Erythroblast (primary cell): ENCODE measurements around the gene SIRPB1.

ENCODE experiments used
- DNase-seq, 2 experiments: peaks; one replicate each; lab custom pipeline; 2025; lab: John Stamatoyannopoulos, UW
- GATA1 ChIP-seq: IDR thresholded peaks from 2 replicates; pipeline ENCODE4 v1.6.1; 2011; ENCODE audit warnings: low read depth, mild to moderate bottlenecking, control low read depth, low read length, moderate library complexity
- POLR2A ChIP-seq: IDR thresholded peaks from 2 replicates; pipeline ENCODE4 v1.6.1; 2011; ENCODE audit warnings: mild to moderate bottlenecking, low read length

The SIRPB1 gene

DNA sequence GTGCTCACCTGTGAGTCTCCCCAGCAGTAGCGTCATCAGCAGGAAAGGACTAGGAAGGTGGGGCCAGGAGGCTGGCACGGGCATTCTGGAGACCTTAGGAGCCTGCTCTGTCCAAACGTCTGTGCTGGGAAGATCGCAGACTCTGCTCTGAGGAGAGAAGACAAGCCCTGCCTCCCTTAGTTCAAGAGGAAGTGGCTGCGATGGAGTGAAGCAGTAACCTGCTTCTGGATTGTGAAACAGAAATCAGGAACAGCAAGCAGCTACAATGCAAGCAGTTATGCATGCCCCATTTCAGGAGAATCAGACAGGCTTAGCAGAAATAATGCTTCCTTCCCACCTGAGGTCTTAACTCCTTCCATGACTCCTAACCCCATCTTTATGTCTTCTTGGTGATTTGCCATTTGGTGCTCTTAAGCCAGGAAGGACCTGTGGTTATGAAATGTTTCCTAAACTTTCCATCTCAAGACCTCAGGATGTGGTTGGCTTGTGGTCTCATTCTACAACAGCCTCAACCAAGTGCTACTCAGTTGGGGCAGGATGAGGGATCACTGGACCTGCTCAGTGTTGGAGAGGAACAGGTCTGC is at the start of gene SIRPB1:
TSS of gene SIRPB1 (minus strand) at position 149 of the 584 bp plus-strand sequence. CDS start at position 84, 65 bp downstream.
- DNase-seq = no peak
- TF ChIP-seq GATA1 (no peak), POLR2A (no peak)

DNA sequence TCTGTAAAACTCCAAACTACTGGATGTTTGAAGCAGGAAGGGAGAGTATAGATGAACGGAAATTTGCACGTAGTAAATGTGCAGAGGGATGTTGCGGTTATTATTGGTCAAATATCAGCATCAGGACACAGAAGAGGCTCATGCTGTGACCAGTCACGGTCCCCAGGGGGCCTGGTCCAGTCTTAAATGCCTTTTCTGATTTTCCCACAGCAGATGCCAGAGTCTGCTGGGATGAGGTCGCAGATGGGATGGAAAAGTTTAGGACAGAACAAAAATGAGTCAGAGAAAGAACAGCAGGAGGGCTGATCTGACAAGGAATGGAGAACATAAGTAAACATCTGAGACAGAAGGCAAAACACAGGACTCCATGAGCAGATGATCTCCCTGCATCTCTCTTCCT is 49.5 kb upstream of the SIRPB1 start:
- TF ChIP-seq POLR2A = no peak
- no peak for TF ChIP-seq GATA1
- DNase-seq = no peak

DNA sequence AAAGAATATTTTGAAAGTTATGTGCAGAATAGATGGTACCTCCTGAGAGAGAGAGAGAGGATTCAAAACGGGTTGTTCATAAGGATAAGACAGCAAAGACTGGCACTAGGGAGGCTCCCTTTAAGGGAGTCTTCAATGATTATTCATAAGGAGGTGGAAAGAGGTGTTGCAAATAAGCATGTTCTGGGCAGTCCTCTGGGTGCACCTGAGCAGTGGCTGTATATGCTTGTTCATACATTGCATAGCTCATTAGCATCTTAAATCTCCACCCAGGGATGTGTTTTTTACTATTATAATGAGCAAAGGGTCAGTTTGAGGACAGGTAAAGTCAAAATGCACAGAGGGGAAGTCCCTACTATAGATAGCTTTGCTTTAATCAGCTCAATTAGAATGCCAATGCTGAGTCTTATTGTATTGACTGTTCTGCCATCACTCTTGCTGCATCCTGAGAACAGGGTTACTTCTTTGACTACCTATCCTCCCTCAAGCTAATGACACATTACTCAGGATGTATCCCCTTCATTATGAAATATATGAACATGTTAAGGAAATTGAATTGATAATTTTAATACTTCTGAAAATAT is 47.8 kb upstream of the SIRPB1 start:
- no peak for DNase-seq
- TF ChIP-seq POLR2A = no peak
- TF ChIP-seq GATA1 = no peak

DNA sequence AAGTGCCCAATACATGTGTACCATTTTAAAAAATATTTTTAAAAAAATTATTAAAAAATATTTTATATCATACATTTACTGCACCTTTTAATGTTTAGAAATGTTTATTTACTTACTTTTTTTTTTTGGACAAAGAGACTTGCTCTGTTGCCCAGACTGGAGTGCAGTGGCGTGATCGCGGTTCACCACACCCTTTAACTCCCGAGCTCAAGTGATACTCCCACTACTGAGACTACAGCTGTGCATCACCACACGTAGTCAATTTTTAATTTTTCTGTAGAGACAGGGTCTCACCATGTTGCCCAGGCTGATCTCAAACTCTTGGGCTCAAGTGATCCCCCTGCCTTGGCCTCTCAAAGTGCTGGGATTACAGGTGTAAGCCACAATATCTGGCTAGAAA is 47.0 kb upstream of the SIRPB1 start:
- TF ChIP-seq GATA1 (no peak), POLR2A (no peak)
- no peak for DNase-seq

DNA sequence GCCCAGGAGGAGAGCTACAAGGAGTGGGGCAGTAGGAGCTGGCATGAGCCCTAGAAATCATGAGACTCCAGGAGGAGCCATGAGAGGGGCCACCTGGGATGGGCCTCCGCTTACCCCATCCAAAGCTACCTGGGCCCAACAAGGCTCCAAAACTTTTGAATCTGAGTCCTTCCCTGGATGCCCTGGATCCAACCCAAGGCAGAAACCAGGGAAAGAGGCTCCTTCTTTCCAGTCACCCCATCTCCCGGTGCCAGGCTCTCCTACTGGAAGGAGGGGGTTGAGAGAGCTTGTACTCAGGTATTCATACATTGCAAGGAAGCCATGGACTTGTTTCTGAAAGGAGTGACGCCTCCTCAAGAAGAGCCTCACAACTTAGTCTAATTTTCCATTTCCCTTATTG is 45.5 kb upstream of the SIRPB1 start:
- no peak for DNase-seq
- no peak for TF ChIP-seq GATA1
- no peak for TF ChIP-seq POLR2A

GRCh38 chr20:1664911-1665310 is 45.1 kb upstream of the SIRPB1 start:
- no peak for TF ChIP-seq GATA1
- TF ChIP-seq POLR2A = no peak
- DNase-seq = no peak

DNA sequence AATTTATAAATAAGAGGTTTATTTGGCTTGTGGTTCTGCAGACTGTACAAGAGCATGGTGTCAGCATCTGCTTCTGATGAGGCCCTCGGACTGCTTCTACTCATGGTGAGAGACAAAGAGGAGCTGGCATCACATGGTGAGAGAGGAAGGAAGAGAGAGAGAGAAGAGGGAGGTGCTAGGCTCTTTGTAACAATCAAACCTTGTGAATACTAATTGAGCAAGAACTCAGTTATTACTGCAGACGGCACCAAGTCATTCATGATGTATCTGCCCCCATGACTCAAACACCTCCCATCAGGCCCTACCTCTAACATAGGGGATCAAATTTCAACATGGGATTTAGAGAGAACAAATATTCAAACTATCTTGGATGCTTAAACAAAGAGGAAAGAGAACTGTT is 44.1 kb upstream of the SIRPB1 start:
- no peak for TF ChIP-seq POLR2A
- no peak for TF ChIP-seq GATA1
- DNase-seq = no peak

DNA sequence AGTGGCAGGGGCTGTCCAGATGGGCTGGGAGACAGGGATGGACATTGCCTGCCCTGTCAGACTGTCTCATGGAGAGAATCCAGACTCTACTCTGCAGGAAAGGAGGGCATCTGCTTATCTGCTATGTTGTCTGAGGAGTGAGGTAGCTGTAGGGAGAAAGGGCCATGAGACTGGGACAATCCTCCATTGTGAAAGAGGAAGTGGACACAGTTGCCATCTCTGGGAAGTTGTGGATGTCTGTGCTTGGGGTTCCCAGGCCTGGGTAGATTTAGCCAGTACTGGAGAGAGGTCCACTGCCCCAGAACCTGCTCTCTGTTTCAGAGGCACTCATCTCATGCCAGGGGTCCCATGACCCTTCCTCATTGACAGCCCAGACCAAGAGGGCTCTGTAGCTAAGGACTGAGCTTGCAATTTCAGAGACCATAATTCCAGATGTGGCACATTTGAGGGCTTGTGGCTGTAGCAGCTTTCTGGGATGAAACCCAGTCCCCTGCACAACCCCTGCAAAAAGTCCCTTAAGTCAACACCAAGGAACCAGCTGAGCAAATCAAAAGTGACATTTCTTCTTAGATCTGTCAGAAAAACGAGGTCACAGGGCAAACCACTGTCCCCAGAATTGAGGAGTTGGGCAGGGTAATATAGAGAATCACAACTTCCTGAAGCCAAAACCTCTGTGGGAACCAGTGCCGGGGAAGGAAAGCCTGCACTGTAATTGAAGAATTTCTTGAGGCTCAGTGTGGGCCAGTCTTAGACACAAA is 41.9 kb upstream of the SIRPB1 start:
- no peak for DNase-seq
- TF ChIP-seq GATA1 = no peak
- no peak for TF ChIP-seq POLR2A

DNA sequence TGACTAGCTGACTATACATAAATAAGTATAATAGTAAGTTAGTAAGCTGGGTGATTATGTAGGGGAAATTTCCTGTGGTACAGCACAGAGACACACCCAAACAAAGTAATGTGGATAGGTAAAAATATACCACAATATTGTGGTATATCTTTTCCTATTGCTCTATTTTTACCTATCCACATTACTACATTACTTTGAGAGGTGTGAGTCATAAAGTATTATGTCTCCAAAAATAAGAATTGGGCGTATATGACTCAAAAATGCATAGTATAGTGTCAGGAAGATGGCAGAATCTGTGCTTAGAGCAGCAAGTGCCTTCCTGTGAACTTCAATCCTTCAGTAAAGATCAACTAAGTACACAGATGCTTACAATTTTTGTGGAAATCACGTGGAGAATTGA is 40.4 kb upstream of the SIRPB1 start:
- no peak for TF ChIP-seq GATA1
- TF ChIP-seq POLR2A = no peak
- DNase-seq = no peak

DNA sequence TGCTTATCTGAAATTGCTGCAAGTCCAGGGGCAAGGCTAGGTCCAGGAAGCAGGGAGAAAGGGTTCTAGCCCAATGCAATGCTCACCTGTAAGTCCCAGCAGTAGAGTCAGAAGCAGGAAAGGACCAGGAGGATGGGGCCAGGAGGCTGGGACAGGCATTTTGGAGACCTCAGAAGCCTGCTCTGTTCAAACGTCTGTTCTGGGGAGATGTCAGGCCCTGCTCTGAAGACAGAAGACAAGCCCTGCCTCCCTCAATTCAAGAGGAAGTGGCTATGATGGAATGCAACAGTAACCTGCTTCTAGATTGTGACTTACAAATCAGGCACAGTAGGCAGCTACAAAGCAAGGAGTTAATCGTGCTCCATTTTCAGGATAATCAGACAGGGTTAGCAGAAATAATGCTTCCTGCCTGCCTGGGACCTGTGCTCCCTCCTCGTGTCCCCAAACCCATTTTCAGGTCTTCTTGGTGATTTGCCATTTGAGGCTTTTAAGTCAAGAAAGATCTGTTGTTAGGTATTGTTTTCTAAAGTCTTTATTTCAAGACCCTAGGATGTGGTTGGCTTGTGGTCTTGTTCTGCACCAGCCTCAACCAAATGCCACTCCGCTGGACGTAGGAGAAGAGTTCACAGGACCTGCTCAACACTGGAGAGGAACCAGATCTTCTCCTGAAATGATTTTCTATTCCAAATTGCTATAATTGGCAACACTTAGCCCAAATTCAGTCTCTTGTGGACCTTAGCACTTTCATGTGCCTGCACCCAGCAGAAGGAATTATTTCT is 37.9 kb upstream of the SIRPB1 start, which contains the start of gene SIRPG:
TSS of gene SIRPG (minus strand) at position 224 of the 779 bp plus-strand sequence. CDS start at position 159, 65 bp downstream.
- DNase-seq = no peak
- no peak for TF ChIP-seq GATA1
- no peak for TF ChIP-seq POLR2A

DNA sequence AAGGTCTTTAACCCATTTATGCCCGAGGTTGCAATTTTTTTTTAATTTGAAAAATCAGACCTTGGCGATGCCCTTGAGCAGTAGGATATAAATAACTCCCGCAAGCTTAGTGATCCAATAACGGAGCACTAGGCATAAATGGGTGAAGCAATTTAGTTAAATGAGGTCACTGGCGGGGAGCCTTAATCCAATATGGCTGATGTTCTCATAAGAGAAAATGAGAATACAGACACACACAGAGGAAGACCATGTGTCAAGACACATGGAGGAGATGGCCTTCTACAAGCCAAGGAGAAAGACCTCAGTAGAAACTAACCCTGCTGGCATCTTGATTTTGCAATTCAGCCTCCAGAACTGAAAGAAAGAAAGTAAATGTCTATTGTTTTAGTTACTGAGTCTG is 37.0 kb upstream of the SIRPB1 start:
- no peak for DNase-seq
- TF ChIP-seq GATA1 (no peak), POLR2A (no peak)

- no peak for TF ChIP-seq GATA1
- no peak for TF ChIP-seq POLR2A
- no peak for DNase-seq
Measured at GRCh38 chr20:1654996-1655395, 35.2 kb upstream of the SIRPB1 start.

- TF ChIP-seq POLR2A (no peak), GATA1 (no peak)
- DNase-seq = no peak
Measured at GRCh38 chr20:1652960-1653359, 33.2 kb upstream of the SIRPB1 start.

DNA sequence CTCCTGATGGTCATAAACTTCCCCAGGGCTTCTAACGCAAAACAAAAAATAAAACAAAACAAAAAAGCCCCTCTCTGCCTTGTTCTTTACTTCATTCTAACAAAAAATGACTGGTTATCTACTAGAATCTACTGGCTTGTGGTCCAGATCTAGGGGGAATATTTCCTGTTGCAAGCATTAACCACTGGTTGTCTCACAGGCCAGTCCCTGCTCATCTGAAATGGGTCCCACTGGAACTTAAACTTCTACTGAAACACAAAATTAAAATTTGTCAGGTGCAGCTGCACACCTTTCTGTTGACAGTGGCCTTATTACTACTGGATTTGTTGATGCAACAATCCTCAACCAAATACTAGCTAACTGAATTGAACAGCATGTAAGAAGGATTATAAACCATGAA is 32.3 kb upstream of the SIRPB1 start:
- no peak for TF ChIP-seq GATA1
- TF ChIP-seq POLR2A = no peak
- no peak for DNase-seq
